Germinal center (tissue), 1 donor: ENCODE results near the gene UBQLN4.
"Not testable (repeated sequence)": the region's sequence is repeated elsewhere in the genome, so short reads cannot be mapped to it uniquely, and the experiment has no call there.

Experiments
- DNase-seq: peaks from one replicate; pipeline ENCODE4 v3.0.0; 2012; ENCODE audit warnings: mixed read lengths, low spot score

Gene UBQLN4

DNA sequence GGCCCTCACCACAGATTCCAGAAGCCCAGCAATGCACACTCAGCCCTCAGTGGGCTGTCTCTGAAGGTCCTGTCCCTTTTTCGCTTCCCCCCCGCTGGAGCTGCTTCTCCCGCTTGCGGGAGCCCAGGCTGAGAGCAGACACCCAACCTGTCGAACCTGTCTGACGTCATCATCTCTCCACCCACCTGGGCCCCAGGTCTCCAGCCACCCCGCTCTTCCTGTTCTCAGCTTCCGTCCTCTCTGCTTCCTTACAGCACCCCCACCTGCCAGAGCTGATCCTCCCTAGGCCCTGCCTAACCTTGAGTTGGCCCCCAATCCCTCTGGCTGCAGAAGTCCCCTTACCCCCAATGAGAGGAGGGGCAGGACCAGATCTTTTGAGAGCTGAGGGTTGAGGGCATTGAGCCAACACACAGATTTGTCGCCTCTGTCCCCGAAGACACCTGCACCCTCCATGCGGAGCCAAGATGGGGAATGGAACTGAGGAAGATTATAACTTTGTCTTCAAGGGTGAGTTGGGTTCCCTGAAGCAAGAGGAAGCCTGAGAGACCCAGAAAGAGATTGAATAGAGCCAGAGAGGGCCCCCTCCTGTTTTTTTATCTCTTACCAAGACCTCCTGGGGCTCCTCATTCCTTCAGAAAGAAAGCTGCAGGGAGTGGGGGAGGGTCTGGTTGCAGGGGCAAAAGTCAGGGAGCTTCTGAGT is 7.5 kb upstream of the UBQLN4 start, which contains the start of gene RAB25:
RAB25 (plus strand) TSS at position 224 of the 700 bp plus-strand sequence; CDS start at position 465, 241 bp downstream.
- no peak for DNase-seq

DNA sequence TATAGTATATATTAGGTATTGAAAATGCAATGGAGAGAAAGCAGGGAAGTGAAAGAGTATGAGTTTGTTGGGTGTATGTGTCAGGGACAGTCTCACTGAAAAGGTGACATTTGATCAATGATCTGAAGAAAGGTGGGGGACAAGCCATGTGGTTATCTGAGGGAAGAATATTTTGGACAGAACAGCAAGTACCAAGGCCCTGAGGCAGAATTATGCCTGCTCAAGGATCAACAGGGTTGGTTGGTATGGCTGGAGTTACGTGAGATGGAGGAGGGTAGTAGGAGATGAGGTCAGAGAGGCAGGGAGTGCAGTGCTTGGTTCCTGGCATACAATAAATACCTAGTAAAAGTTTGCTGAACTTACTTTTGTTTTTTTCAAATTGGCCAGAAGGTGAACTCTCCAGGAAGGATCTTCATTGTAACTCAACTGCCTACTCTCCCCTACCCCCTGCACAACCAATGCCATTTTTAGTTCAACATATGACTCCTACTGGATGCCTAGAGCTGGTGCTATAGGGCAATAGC is 2.8 kb upstream of the UBQLN4 start:
- DNase-seq = no peak

DNA sequence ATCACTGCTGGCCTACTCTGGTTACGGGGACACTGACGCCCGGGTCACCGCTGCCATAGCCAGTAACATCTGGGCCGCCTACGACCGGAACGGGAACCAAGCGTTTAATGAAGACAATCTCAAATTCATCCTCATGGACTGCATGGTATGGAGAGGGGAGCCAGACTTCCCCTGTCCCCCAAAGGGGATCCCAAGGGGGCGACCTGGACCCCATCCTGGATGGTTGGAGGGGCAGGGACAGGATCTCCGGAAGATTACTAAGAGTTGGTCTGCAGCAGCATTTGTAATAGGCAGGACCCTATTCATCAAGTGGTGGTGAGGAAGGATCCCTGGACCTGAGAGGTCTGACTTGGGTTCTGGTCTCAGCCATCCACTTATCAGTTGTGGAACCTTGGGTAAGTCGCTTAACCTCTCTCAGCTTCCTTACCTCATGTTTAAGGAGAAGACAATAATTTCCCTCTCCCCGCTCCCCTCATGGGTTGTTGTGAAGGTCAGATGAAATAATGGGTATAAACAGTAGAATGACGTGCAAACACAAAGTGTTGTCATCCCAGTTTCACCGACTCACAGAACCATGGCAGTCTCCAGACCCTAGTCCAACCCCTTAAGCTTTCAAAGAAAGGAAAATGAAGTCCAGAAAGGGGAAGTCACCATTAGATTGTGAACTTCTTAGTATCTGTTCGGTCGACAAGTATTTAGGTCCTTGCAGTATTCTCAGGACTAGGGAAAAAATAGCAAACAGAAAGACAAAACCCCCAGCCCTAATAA is 1.9 kb upstream of the UBQLN4 start:
- no peak for DNase-seq

GRCh38 chr1:156054500-156055280 is 1.1 kb upstream of the UBQLN4 start, which contains the start of gene LAMTOR2:
LAMTOR2 (plus strand) TSS chr1:156054782; CDS start chr1:156054890, 108 bp downstream.
- DNase-seq = peak; percentile 94

- DNase-seq = peak; percentile 83
Measured at GRCh38 chr1:156052862-156053767, 483 bp downstream of the UBQLN4 start.

GRCh38 chr1:156051011-156051725 is 2.4 kb downstream of the UBQLN4 start:
- DNase-seq = no peak

GRCh38 chr1:156050376-156050775 is 3.2 kb downstream of the UBQLN4 start:
- DNase-seq = no peak

GRCh38 chr1:156048663-156049258 is 4.8 kb downstream of the UBQLN4 start:
- no peak for DNase-seq

GRCh38 chr1:156045076-156045475 is 8.5 kb downstream of the UBQLN4 start:
- no peak for DNase-seq

GRCh38 chr1:156042828-156043227 is 10.8 kb downstream of the UBQLN4 start:
- DNase-seq = no peak

DNA sequence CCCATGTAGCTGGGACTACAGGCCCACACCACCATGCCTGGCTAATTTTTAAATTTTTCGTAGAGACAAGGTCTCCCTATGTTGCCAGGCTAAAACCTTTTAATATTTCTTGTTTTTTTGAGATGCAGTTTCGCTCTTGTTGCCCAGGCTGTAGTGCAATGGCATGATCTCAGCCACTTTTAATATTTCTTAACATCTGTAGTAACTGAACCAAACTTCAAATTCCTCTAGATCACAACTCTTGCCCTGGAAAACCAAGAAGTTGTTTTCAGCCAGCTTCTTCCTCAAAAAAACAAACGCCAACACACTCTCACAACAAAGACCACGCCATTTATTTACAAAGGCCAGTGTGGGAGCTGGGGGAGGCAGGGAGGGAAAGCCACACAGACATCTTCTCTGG is 18.6 kb downstream of the UBQLN4 start:
- DNase-seq = not testable (repeated sequence)

GRCh38 chr1:156033011-156033410 is 20.6 kb downstream of the UBQLN4 start:
- no peak for DNase-seq

GRCh38 chr1:156026588-156026987 is 27.0 kb downstream of the UBQLN4 start:
- no peak for DNase-seq

DNA sequence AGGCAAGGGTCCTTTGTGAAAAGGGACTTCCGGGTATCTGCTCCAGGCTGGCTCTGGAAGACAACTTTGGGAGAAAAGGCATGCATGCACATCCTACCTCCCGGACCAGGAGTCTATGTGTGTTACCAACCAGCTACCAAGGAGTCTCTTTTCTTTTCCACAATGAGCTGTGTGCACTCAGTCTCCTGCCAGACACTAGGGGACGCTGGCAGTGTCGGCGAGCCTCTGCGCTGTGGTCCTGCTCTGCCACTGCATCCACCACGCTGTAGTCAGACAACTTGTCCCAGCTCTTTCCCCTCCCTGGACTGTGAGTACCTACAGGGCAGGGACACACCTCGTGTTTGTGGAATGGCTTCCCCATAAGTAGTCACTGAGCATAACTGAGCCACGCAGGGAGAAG is 27.7 kb downstream of the UBQLN4 start:
- DNase-seq = peak; percentile 60

DNA sequence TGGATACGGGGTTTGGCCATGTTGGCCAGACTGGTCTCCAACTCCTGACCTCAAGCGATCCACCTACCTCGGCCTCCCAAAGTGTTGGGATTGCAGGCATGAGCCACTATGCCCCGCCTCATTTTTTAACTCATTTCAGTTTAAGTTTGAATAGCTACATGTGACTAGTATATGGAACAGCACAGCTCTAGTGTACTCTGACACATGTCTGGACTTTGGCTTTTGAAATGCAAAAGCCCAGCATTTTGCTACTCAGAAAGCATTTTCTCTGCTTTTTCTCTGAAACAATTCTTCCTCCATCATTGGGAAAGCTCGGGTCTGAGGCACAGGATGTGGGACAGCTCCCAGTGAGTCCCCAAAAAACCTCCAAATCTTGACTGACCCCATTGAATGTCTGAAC is 28.8 kb downstream of the UBQLN4 start:
- DNase-seq = no peak

DNA sequence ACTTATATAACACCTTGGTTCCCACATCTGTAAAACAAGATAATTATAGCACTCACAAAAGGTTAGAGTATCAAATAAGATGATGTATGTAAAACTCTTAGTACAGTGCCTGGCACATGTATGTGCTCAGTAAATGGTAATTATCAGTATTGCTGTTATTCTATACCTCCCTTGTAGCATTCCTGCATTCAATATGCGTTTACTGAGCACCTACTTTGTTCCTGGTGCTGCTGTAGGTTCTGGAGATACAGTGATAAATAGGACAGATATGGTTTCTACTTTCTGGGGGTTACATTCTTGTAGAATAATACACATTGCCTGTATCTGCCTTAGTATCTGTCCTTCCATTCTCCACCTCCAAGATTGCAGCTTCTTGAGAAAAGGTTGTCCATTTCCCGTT is 31.6 kb downstream of the UBQLN4 start:
- no peak for DNase-seq

DNA sequence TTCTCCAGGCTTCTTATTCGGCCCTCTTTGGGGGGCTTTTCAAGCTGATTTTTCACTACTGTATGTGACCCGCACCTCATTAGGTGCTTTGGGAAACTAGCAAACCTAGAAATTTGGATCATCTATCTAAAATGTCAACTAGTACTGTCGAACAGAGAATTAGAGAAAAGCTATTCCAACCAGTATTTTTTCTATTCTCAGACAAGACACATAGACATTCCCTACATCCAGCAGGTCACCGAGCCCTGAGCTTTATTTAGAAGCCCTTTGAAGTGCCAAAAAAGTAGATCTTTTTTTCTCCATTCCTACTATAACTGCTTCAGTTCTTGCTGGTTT is 32.5 kb downstream of the UBQLN4 start:
- no peak for DNase-seq

- peak; percentile 95 for DNase-seq
Measured at GRCh38 chr1:156020293-156021092, 33.1 kb downstream of the UBQLN4 start, which contains the start of gene SSR2. SSR2 (minus strand) TSS chr1:156020951; CDS start chr1:156020167, 784 bp downstream.

DNA sequence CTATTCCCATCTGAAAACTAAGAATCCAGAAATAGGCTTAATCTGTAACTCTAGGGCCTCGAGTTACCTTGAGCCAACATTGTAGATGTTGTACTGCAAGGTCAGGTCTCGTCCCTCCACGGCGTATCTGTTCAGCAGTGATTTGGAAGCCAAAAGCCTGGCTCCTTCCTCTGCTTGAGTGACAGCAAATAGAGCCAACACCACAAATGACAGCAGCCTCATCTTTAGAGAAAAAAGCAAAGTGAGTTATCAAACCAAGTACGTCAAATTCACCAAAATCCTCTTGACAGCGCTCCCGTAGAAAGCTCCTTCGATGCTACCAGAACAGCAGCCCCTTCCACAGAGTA is 33.7 kb downstream of the UBQLN4 start:
- DNase-seq = no peak
